Activated T-cell treated with anti-CD3 and anti-CD28 coated beads, Interleukin-2, amount 50 U/mL, for 48 hours (primary cell): ENCODE measurements around the gene UPF1.
"Not testable (repeated sequence)": the region's sequence is repeated elsewhere in the genome, so short reads cannot be mapped to it uniquely, and the experiment has no call there.

Source experiments
- DNase-seq, 2 experiments: peaks; one replicate each; pipeline ENCODE4 v3.0.0-alpha.2; 2020

Gene UPF1

DNA sequence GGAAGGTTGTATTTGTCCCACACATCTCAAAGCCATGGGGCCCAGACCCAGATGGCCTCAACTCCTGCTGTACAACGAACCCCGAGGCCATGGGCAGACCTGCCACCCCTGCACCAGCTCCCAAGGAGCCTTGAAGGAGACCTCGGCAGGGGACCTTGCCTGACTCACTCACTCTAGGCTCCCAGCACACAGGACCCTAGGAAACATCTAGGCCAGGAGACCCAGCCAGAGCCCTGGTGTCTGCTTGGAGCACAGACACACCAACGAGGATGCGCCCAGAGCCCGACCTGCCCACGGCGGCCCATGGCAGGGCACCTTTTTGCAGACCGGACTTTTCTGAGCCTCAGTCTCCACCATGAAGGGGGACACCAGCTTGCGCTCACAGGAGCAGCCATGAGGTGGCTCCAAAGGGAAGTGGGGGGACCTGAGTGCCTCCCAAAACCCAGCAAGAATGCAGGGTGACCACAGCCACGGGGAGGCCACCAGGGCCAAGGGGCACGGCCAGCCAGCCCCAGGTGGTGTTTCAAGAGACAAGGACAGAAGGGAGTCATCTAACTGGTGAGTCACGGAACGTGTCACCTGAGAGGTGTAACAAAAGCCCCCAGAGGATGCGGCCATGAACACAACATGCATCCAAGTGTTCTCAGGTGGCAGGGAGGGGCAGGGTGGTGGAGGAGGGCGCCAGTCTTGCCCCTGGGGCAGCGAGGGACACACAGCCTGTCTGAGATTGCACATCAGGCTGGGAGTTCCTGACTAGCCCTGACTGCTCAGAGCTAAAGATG, 69.1 kb downstream of the UPF1 start:
- DNase-seq = no peak

DNA sequence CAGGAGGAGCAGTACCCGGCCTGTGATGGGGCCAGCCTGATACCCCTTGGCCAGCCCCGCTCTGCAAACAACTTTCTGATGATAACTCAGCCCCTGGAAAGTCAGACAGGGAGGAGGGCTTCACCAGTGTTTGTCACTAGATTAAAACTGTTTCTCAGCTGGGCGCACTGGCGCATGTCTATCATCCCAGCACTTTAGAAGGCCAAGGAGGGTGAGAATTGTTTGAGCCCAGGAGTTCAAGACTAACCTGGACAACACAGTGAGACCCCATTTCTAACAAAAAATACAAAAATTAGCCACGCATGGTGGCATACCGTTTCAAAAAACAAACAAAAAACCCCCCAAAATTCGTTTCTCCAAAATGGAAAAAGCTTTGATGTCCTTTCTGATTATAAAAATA, 69.7 kb downstream of the UPF1 start:
- DNase-seq = no peak

DNA sequence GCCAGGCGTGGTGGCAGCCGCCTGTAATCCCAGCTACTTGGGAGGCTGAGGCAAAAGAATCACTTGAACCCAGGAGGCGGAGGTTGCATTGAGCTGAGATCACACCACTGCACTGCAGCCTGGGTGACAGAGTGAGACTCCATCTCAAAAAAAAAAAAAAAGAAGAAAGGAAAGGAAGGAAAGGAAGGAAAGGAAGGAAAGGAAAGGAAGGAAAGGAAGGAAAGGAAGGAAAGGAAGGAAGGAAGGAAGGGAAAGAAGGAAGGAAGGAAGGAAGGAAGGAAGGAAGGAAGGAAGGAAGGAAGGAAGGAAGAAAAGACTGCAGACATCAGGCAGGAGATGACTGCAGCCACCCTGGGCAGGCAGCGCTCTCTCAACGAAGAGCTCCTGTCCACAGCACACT, 70.8 kb downstream of the UPF1 start:
- DNase-seq = not testable (repeated sequence)

DNA sequence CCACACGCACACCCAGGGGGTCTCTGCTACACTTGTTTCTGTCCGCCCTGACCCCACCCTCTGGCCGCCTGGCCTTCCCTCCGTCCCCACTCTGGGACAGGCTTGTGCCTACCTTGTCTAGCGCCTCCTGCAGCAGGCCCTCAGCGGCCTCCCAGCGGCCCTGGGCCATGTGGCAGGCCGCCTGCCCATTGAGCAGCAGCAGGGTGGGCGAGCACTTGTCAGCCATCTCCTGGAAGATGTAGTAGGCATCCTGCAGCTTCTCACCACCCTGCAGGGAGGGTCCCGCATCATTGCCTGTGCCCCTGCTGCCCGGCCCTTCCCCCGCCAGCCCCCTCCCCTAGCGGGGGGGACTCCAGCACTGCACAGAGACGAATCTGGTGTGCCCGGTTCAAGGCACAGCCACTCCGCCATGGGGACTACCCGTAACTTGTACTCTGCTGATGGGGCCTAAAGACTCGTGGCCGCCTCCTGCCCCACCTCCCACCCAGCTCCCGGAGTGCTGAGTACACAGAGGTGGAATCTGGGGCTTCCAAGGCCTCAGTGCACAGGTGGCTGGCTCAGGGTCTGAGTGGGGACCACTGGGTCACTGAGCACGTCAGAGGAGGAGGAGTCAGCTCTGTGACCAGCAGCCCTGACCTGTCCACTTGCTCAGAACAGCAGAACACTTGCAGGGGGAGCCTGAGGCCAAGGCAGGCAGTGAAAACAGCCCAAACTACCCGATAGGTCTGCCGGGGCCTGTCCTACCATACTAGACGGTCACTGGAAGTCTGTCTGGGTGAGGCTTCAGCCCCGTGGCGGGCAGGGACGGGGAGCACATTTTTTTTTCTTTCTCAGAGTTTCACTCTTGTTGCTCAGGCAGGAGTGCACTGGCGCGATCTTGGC, 71.6 kb downstream of the UPF1 start:
- DNase-seq = no peak

DNA sequence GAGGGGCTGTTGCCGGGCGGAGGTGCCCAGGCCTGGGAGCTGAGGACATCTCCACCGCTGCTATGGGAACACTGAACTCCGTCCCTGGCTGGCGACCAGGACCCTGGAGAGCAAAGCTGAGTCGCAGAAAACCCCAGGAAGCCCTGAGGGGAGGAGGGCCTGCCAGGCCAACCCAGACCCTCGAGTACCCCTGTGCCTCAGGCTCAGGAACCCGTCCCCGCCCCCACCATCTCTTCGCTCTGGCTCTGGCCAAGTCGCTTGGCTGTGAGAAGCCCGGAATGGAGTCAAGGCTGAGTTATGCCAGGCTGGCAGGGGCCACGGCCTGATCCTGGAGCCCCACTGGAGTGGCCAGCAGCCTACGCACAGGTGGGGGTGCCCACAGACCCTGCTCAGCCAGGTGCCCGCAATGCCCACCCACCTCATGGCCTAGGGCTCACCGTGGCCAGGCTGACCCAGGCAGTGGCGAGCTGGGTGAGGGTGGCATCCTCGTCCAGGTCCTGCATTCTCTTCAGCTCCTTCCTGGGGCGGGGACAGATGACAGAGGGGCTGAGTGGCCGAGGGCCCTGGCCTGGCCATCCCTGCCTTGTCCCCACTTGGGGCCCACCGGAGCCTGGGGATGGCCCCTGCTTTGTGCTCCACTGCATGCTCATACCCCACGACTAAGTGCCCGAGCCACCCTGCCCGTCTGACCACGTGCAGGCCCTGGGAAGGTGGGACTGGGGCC, 72.7 kb downstream of the UPF1 start:
- DNase-seq = no peak

DNA sequence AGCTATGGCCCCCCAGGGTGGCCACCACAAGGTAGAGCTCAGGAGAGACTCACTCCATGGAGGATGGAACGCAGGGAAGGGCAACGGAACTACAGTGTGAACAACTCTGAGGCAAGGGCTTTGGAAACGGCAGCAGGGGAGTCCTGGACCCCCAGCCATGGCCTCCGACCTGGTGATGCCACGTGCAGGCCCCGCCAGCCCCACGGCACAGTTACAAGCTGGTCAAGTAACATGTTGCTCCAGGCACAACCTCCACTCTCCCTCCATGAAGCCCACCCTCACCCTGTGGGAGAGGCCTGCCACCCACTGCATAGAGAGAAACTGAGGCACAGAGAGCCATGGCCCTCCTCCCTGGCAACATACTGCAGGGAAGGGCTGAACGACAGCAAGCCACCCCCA, 73.3 kb downstream of the UPF1 start:
- DNase-seq = no peak

DNA sequence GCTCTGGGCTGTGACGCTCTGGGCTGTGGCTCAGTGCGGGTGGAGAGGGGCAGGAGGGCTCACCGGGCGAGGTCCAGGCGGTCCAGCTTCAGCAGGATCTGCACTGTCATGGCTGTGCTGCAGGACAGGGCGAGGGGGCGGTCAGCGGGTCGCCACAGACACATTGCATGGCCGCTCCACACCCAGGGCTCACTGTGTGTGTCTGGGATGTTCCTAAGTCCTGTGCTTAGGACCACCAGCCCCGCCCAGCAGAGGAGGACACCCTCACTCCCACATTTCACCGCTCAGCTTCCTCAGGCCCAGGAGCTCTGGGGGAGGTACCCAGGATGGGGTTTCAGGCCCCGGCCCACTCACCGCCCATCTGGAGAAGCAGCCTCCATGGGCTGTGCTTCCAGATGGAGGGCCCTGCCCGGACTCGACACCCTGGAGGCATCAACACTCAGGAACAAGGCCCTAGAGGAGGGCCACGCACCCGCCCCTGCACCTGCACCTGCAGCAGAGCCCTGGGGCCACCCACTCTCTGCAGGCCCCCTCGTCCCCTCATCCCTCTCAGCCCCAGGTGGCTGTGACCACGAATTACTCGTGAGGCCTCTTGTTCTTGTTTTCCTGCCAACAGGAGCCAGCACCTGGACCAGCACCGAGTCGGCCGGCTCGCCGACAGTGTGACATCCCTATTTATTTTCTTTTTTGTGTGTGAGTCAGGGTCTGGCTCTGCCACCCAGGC, 73.9 kb downstream of the UPF1 start:
- DNase-seq = no peak

DNA sequence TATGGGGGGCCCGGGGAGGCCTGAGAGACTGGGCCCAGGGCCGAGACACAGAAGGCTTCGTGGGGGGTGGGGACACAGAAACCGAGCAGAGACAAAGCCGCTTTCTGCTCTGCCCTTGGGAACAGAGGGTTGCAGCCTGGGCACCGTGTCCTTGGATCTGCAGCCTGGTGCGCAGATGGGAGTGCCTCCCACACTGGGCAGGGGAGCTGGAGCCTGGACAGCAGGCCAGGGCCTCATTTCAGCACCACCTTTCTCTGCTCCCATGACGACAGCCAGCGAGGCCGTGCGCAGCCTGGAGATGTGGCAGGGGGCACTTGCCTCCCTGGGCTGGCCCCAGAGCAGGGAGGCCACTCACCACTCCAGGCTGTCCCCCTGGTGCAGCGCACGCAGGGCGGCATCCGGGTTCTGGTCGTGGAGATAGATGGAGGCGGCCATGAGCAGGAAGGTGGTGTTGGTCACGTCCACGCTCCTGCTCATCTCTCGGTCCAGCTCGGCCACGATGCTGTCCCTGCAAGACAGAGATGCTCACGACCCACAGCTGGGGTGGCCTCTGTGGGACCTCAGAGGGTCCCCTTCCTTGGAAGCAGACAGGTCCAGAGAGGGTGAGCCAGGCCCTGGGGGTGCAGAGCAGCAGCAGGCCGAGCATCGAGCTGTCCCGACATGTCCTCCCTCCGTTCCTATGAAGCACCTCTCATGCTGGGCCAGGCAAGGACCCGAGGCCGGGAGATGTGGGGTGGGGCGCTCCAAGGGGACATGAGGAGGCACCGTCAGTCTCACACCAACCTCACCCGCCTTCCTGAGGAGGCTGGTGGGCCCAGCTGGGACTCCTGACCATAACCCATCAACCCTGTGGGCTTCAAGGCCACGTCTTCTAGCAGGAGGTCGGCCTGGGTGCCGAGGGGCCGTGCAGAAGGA, 75.1 kb downstream of the UPF1 start:
- no peak for DNase-seq

DNA sequence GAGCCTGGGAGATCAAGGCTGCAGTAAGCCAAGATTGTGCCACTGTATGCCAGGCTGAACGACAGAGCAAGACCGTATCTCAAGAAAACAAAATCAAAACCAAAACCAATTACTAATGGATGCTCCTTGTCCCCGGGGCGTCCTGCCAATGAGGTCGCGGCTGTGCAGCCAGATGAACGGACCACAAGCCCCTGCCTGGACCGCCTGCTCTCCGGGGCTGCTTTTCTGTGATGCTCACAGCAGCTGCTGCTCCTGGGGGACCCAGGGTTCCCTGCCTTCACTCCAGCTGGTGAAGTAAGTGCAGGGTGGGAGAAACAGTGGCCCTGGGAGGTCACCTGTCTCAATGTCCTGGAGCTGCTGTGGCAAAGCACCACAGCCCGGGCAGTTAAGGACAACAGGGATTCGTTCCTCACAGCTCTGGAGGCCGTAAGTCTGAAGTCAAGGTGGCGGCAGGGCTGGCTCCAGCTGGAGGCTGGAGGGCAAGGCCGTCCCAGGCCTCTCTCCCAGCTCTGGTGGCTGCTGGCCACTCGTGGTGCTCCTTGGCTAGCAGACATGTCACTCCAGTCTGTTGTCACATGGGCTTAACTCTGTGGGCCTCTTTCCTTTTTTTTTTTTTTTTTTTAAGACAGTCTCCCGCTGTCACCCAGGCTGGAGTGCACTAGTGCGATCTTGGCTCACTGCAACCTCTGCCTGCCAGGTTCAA, 77.3 kb downstream of the UPF1 start:
- DNase-seq = no peak

DNA sequence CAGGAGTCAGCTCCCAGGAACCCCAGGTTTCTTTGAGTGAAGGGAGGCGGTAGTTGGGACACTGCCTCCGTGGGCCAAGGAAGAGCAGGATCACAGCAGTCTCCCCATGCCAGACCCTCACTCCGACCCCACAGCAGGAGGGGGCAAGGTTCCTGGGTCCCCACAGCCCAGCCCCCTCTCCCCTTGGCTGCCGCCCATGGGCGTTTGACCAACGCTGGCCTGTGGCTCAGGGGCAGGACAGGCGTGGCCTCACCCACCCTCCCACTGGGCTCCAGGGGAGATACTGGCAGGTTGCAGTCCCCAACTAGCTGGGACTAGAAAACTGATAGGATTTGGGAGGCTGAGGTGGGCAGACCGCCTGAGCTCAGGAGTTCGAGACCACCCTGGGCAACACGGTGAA, 78.3 kb downstream of the UPF1 start:
- no peak for DNase-seq

DNA sequence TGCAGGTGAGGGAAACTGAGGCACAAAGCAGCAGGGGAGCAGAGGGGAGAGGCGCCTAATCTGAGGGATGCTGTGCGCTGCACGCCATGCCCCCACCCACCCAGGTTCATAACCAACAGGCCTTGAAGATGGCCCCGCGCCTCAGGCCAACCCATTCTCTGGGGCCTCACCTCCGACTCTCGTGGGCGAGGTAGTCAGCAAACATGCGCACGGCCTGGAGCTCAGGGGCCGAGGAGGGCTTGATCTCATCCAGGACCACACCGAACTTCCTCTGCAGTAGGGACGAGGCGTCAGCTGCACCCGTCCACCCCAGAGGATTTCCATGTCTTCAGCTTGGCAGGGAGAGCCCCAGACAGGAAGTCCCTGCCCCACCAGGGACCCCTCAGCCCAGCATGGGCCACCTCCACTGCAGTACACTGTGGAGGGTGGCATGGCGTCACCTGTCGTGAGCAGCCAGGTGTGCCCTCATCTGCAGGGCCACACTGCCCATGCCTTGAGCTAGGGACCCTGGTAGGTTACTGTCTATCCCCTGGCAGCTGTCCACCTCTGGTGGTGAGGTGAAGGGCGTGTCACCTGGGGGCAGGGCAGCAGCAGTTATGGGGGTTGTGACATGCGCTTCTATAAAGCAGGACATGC, 79.2 kb downstream of the UPF1 start:
- no peak for DNase-seq

DNA sequence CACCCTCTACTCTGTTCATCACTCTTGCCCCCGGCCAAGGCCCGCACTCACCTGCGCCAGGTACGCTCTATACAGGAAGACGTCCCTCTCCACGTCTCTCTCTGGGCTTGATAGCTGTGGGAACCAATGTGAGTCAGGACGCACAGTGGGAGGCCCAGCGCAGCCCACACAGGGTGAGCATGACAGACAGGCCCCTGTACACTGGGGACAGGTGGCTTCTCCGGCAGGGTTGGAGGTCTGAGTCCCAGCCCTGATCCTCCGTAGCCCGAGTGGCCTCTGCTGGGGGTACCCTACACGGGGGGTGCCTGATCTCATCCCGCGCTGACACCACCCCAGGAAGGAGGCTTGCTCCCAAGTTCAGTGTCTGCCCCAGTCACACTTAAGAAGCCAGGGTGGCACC, 81.2 kb downstream of the UPF1 start:
- no peak for DNase-seq

DNA sequence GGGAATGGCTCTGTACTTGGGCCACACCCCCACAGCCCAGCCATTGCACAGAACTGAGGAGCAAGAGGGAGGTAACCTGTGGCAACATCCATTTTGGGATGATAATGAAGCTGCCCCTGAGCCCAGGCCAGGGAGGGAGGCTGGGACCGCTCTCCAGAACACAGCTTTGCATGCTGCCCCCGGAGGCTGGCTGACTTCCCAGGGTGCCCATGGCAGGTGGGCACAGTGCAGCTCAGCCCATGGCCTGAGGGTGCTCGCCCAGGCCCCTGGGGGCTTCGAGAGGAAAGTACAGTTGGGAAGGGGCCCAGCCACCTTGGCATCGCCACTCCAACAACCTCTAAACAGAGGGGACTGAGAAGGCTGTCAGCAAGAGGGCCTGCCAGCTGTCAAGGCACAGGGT, 81.7 kb downstream of the UPF1 start:
- no peak for DNase-seq

DNA sequence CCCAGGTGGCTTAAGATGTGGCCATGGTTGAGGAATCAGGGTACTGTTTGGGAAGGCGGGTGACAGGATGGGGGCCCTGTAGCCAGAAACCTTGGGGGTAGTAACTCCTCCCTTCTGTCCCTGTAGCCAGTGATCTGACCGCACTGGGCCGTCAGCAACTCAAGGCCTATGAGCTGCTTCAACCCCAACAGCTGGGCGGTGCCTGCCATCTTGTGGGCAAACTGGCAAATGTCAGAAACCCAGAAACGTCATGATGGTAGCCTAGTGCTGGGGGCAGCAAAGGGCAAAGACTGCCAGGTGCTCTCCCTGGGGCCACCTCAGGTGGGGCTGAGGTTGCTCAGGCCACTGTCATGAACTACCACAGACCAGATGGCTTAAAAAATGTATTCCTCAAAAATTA, 83.9 kb downstream of the UPF1 start:
- peak; percentile 53 to 57 for DNase-seq

DNA sequence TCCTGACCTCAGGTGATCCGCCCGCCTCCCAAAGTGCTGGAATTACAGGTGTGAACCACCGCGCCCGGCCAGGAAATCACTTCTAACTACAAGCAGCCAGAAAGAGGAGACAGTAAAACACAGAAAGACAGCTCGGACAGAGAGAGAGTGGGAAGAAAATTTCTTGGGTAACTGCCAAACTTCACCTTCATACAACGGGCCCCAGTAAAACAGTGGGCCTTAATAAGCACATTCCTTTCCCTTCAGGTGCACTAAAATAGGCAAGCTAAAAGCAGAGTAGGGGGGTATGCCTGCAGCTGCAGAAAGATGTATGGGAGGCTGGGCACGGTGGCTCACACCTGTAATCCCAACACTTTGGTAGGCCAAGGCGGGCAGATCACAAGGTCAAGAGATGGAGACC, 85.8 kb downstream of the UPF1 start:
- DNase-seq = not testable (repeated sequence)
